ENCODE results near the gene AKR7A3. TPM values are rescaled to one million over a fixed set of nuclear protein-coding genes. Genes with fewer than 3 reads are reported as not detected.
"Not testable (repeated sequence)": the region's sequence is repeated elsewhere in the genome, so short reads cannot be mapped to it uniquely, and the experiment has no call there.

Gene AKR7A3
- total and polyA plus RNA-seq, 8 donors, result 0.26 to 2.6 (median 1.7) TPM

GRCh38 chr1:19274636-19275035 lies 13.9 kb downstream of the AKR7A3 start:
- intact Hi-C loops (cut with DNase I), result no loop called here
- no peaks in the 10 kb centered on the region for H3K36me3 ChIP-seq
- no peak overlapping the region for H3K27ac ChIP-seq
- H3K4me3 ChIP-seq, result no peak overlapping the region
- no peak for DNase-seq
- ATAC-seq, result no peak
- TF ChIP-seq, protein P1, sequence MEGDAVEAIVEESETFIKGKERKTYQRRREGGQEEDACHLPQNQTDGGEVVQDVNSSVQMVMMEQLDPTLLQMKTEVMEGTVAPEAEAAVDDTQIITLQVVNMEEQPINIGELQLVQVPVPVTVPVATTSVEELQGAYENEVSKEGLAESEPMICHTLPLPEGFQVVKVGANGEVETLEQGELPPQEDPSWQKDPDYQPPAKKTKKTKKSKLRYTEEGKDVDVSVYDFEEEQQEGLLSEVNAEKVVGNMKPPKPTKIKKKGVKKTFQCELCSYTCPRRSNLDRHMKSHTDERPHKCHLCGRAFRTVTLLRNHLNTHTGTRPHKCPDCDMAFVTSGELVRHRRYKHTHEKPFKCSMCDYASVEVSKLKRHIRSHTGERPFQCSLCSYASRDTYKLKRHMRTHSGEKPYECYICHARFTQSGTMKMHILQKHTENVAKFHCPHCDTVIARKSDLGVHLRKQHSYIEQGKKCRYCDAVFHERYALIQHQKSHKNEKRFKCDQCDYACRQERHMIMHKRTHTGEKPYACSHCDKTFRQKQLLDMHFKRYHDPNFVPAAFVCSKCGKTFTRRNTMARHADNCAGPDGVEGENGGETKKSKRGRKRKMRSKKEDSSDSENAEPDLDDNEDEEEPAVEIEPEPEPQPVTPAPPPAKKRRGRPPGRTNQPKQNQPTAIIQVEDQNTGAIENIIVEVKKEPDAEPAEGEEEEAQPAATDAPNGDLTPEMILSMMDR (IDR thresholded peaks at IDR 0.05), result no peak
- H3K4me1 ChIP-seq, result no peaks in the 10 kb centered on the region
- H3K9me3 ChIP-seq, result peaks cover 0 to 10% of the 10 kb centered on the region in 2 donors
- peaks cover 3 to 26% of the 10 kb centered on the region in 2 donors for H3K27me3 ChIP-seq

GRCh38 chr1:19273844-19274531 lies 14.6 kb downstream of the AKR7A3 start:
- peaks cover 0 to 10% of the 10 kb centered on the region in 2 donors for H3K9me3 ChIP-seq
- H3K36me3 ChIP-seq; H3K27ac ChIP-seq; intact Hi-C loops (cut with DNase I); H3K4me1 ChIP-seq; H3K4me3 ChIP-seq; DNase-seq: not testable (repeated sequence)
- H3K27me3 ChIP-seq, result peaks cover 3 to 26% of the 10 kb centered on the region in 2 donors
- ATAC-seq, result peak; percentile 77

- H3K36me3 ChIP-seq, result no peaks in the 10 kb centered on the region
- H3K27me3 ChIP-seq, result peaks cover 3 to 26% of the 10 kb centered on the region in 2 donors
- no peaks in the 10 kb centered on the region for H3K4me1 ChIP-seq
- H3K4me3 ChIP-seq, result no peak overlapping the region
- H3K27ac ChIP-seq, result no peak overlapping the region
- intact Hi-C loops (cut with DNase I), result no loop called here
- H3K9me3 ChIP-seq, result peaks cover 0 to 10% of the 10 kb centered on the region in 2 donors
- ATAC-seq, result peak; percentile 8
- TF ChIP-seq, protein P1 (IDR thresholded peaks at IDR 0.05), result no peak
- DNase-seq, result no peak
Measured at GRCh38 chr1:19273106-19273843, 15.3 kb downstream of the AKR7A3 start.

- Histone ChIP-seq H3K36me3 (no peaks in the 10 kb centered on the region), H3K27me3 (peaks cover 3 to 26% of the 10 kb centered on the region in 2 donors), H3K4me1 (no peaks in the 10 kb centered on the region), H3K27ac (no peak overlapping the region), H3K4me3 (no peak overlapping the region), H3K9me3 (peaks cover 0 to 8% of the 10 kb centered on the region in 2 donors)
- TF ChIP-seq, protein P1 (IDR thresholded peaks at IDR 0.05), result no peak
- intact Hi-C loops (cut with DNase I), result no loop called here
- DNase-seq, result no peak
- peak; percentile 64 for ATAC-seq
Measured at GRCh38 chr1:19272064-19272463, 16.5 kb downstream of the AKR7A3 start.

- H3K4me3 ChIP-seq, DNase-seq, H3K4me1 ChIP-seq: not testable (repeated sequence)
Measured at GRCh38 chr1:19270343-19270730, 18.2 kb downstream of the AKR7A3 start.

DNA sequence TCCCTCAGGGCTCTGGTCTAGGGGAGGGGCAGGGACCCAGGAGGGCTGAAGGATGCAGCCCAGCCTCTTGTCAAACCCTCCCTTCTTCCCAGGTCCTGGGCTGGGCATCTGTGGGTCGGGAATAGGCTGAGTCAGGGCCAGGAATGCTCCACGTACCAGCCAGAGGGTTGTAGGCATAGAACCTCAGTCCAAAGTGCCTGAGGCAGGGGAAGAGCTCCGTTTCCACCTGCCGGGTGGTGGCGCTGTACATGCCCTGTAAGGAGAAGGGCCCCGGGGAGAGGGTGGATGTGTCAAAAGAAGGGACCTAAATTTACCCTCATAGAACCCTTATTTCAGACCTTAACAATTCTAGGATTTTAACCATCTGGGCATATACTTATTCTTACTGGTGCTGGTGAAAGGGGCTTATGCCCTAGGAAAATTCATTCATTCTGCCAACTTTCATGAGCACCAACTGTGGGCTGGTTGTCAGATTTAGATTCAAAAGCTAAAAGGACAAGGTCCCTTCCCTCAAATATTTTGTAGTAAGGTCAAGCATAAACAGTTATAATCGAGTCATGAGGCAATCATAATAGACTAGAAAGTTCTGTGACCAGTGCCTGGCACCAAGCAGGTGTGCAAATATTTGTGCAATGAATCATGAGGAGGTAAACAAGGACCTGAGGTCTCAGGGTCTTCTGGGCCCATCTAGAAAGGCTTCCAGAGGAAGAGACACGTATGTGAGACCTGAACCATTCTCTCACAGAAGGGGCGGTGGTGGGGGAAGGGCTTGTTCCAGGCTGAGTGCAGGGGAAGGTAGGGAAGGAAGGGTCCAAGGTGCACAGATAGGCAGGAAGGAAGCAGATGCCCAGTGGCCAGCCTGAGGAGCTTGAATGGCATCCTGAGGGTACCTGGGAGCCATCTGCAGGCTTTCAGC lies 18.9 kb downstream of the AKR7A3 start:
- peaks cover 3 to 21% of the 10 kb centered on the region in 2 donors for H3K27me3 ChIP-seq
- intact Hi-C loops (cut with DNase I); H3K4me1 ChIP-seq; H3K4me3 ChIP-seq; H3K9me3 ChIP-seq; DNase-seq; H3K27ac ChIP-seq; H3K36me3 ChIP-seq; ATAC-seq: not testable (repeated sequence)

More at GRCh38 chr1:19270343-19270730, 18.2 kb downstream of the AKR7A3 start:
- H3K27me3 ChIP-seq, result peaks cover 3 to 26% of the 10 kb centered on the region in 2 donors
- H3K27ac ChIP-seq; ATAC-seq; H3K9me3 ChIP-seq; intact Hi-C loops (cut with DNase I); H3K36me3 ChIP-seq: not testable (repeated sequence)
